Adrenal gland (tissue), 12 donors: Measurements from ENCODE around the gene SPAG16. TPM values are rescaled to one million over a fixed set of nuclear protein-coding genes. Genes with fewer than 3 reads are reported as not detected.
"Not testable (repeated sequence)": the region's sequence is repeated elsewhere in the genome, so short reads cannot be mapped to it uniquely, and the experiment has no call there.

ENCODE experiments used
- DNase-seq, 7 donors: peaks; one replicate each; pipeline ENCODE4 v3.0.0-alpha.2; 2019 to 2020
- H3K27ac ChIP-seq, 5 donors: fragments of 200-600 bp; sonication (generic) in 4 of 5; 1 replicate in 3 of 5; 2 replicates in 2 of 5; pipeline versions ENCODE4 v1.5.1 to v1.8.0; 2016 to 2020; ENCODE audit warnings: mild to moderate bottlenecking in 1 of 5
- H3K27me3 ChIP-seq: fragments of 200-600 bp; 2 replicates; pipeline ENCODE4 v1.8.0; 2021
- H3K36me3 ChIP-seq, 2 donors: fragments of 200-600 bp; replicated peaks in 1 of 2; 1 replicate in 1 of 2; 2 replicates in 1 of 2; pipeline versions ENCODE4 v1.5.1 to v1.8.0; 2018 to 2022
- H3K4me1 ChIP-seq, 2 donors: fragments of 200-600 bp; replicated peaks in 1 of 2; 1 replicate in 1 of 2; 2 replicates in 1 of 2; pipeline versions ENCODE4 v1.5.1 to v1.8.0; 2018 to 2021
- H3K4me3 ChIP-seq, 4 donors: fragments of 200-600 bp; sonication (generic) in 3 of 4; one replicate each; pipeline ENCODE4 v1.5.1; 2016 to 2018
- H3K9me3 ChIP-seq, 3 donors: fragments of 200-600 bp; sonication (generic) in 1 of 3; replicated peaks in 1 of 3; 1 replicate in 2 of 3; 2 replicates in 1 of 3; pipeline versions ENCODE4 v1.5.1 to v1.8.0; 2016 to 2021
- POLR2A ChIP-seq, 2 donors: fragments of 450-650 bp; IDR thresholded peaks; one replicate each; pipeline ENCODE4 v1.6.1; 2017; ENCODE audit warnings: antibody characterized with exemption in 2 of 2, mild to moderate bottlenecking in 2 of 2, moderate library complexity in 1 of 2
- WGBS, 4 donors: extraction: QIAGEN DNeasy Blood & Tissue Kit in 2 of 4; methylation state at CpG; one replicate each; pipeline versions ENCODE4 v1.1.5 to v1.1.7; 2013 to 2017; 5-methylcytosine and 5-hydroxymethylcytosine counted together
- intact Hi-C, 2 donors: fragments of 100-400 bp; cut with DNase I; formaldehyde crosslinking; loops; one replicate each; pipeline versions ENCODE4 v1.14.1 to v1.15.0; 2022 to 2023
- polyA plus RNA-seq, 3 donors: library from polyadenylated mRNA; stranded (reverse); fragments of 200-250 nt in 2 of 3; fragments of 350-450 nt in 1 of 3; fragmentation: Illumina TruSeq in 1 of 3; extraction: RNeasy Lipid Tissue Mini Kit (QIAGEN cat#74804) in 1 of 3; gene quantifications; one replicate each; pipeline ENCODE4 v1.2.3, GENCODE V29; 2013 to 2014
- total RNA-seq, 9 donors: library from RNA; depleted of rRNA in 4 of 9; stranded (reverse); fragments of >200 nt in 4 of 9; fragments of 120-200 nt in 1 of 9; fragmentation: NEBNext Ultra II Directional in 1 of 9; extraction: Animal tissue kit (Norgen Biotek cat#: 25700) in 1 of 9; gene quantifications; one replicate each; pipeline versions ENCODE4 v1.1.0 to v1.2.4, GENCODE V29; 2013 to 2023
- TF ChIP-seq, protein P1 (sequence below), 6 experiments: fragments of 450-650 bp in 4 of 6; fragments of 200-600 bp in 2 of 6; sonication (generic) in 1 of 6; IDR thresholded peaks; 1 replicate in 5 of 6; 2 replicates in 1 of 6; pipeline versions ENCODE4 v1.5.1 to v1.8.0; 2016 to 2021; ENCODE audit warnings: antibody characterized with exemption in 6 of 6, mild to moderate bottlenecking in 2 of 6, moderate library complexity in 1 of 6
- donor health status: healthy with polysubstance abuse.
- donor health status: Bipolar disorder and iron deficiency.
- donor health status: DM: yes; HTN: yes; CAD: no.
- donor health status: DM: no; HTN: no; CAD: no.
- donor health status: DM: no; HTN: no; CAD: no.
- donor health status: DM: yes; HTN: yes; CAD: no.

The SPAG16 gene
- total and polyA plus RNA-seq, 12 donors = 12.4 to 45.3 (median 21.8) TPM

DNA sequence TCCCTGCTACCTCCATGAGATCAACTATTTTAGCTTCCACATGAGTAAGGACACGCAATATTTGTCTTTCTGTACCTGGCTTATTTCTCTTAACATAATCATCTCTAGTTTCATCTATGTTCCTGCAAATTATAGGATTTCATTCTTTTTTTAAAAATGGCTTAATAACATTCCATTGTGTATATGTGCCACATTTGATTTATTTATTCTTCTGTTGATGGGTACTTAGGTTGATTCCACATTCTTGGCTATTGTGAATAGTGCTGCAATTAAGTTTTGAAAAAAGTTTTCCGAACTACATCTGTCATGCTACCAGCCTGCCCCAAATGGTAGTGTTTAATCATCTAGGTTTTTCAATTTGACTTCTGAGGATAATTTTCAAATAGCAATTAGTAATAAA, 36.3 kb downstream of the SPAG16 start:
- no peak for DNase-seq
- H3K36me3 ChIP-seq = no peaks in the 10 kb centered on the region
- intact Hi-C loops = no loop called here

DNA sequence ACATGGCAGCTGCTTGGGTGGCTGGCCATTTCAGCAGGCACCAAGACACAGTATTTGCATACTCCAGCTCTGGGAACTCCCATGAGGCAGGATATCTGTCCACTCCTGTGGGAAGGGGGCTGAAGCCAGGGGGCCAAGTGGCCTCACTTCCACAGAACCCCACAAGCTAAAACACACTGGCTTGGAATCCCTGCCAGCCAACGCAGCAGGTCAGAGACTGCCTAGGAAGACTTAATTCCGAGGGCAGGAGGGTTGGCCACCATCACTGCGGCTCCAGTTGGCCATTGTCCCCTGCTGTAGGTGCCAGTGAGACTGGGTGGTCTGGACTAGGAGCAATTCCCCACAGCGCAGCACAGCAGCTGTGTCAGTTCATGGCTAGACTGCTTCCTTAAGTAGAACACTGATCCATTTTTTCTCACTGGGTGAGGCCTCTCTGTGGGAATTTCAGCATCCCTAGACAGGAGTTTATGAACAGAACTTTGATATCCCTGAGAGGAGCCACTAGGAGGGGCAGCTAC, 52.0 kb downstream of the SPAG16 start:
- TF ChIP-seq POLR2A (IDR thresholded peaks at IDR 0.05) = no peak
- TF ChIP-seq, protein P1, sequence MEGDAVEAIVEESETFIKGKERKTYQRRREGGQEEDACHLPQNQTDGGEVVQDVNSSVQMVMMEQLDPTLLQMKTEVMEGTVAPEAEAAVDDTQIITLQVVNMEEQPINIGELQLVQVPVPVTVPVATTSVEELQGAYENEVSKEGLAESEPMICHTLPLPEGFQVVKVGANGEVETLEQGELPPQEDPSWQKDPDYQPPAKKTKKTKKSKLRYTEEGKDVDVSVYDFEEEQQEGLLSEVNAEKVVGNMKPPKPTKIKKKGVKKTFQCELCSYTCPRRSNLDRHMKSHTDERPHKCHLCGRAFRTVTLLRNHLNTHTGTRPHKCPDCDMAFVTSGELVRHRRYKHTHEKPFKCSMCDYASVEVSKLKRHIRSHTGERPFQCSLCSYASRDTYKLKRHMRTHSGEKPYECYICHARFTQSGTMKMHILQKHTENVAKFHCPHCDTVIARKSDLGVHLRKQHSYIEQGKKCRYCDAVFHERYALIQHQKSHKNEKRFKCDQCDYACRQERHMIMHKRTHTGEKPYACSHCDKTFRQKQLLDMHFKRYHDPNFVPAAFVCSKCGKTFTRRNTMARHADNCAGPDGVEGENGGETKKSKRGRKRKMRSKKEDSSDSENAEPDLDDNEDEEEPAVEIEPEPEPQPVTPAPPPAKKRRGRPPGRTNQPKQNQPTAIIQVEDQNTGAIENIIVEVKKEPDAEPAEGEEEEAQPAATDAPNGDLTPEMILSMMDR (IDR thresholded peaks at IDR 0.05) = no peak
- no peaks in the 10 kb centered on the region for H3K36me3 ChIP-seq
- H3K4me3 ChIP-seq = no peak overlapping the region
- no peak for DNase-seq
- no peaks in the 10 kb centered on the region for H3K4me1 ChIP-seq
- no peak overlapping the region for H3K27ac ChIP-seq
- intact Hi-C loops = no loop called here
- WGBS, 4 donors = 96 to 100% (median 100%) methylated on average over 4 of the region's 4 CpGs; no CpG with 5 or more reads in 1 of the 4 donors
- H3K9me3 ChIP-seq = no peaks in the 10 kb centered on the region
- no peaks in the 10 kb centered on the region for H3K27me3 ChIP-seq

More for the DNA sequence above, 36.3 kb downstream of the SPAG16 start:
- WGBS, 4 donors = 97 to 99% (median 97%) methylated on average over 2 of the region's 2 CpGs
- Histone ChIP-seq H3K27me3 (no peaks in the 10 kb centered on the region), H3K4me3 (no peak overlapping the region), H3K4me1 (no peaks in the 10 kb centered on the region), H3K27ac (no peak overlapping the region), H3K9me3 (no peaks in the 10 kb centered on the region)
- no peak for TF ChIP-seq POLR2A (IDR thresholded peaks at IDR 0.05)
- TF ChIP-seq, protein P1 (IDR thresholded peaks at IDR 0.05) = no peak

DNA sequence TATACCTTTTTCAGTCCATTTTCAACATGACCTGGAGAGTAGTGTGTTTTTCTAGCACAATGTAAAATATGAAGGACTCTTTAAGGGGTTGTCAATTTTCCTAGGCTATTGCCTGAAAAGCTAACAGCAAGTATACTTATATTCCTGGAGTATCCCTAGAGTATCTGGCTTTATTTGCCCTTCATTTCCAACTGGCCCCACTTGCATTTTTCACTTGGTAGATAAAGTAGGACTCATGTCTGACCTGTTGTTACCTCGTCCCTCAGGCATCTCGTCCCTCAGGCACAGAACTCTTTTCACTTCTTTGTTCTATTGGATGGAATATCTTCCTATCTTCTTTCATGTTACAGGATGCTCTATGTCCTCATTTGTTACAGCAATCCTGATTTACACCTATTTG, 69.2 kb downstream of the SPAG16 start:
- 84 to 97% (median 90%) methylated on average over 2 of the region's 2 CpGs for WGBS, 4 donors
- no peaks in the 10 kb centered on the region for H3K27me3 ChIP-seq
- no peak overlapping the region for H3K4me3 ChIP-seq
- H3K9me3 ChIP-seq = no peaks in the 10 kb centered on the region
- no peak overlapping the region for H3K27ac ChIP-seq
- DNase-seq = no peak
- intact Hi-C loops = no loop called here
- H3K36me3 ChIP-seq = no peaks in the 10 kb centered on the region
- no peak for TF ChIP-seq POLR2A (IDR thresholded peaks at IDR 0.05)
- TF ChIP-seq, protein P1 (IDR thresholded peaks at IDR 0.05) = no peak
- no peaks in the 10 kb centered on the region for H3K4me1 ChIP-seq

DNA sequence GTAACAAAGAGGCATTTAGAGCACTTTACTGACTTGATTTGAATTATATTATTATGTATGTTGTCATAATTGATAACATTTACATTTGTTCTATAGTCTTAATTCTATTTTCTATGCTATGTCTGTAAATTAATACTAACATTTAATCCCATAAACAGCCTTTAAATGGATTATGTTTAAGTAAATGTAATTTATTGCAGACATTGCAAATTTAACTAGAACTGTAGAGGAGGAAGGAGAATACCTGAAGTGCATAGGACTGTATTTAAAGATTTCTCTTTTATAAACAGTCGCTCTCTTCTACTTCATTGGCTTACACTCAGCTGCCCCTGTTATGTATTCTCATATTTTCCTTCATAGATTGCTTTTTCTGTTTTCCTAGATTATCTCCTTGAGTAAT, 92.4 kb downstream of the SPAG16 start:
- H3K27me3 ChIP-seq = no peaks in the 10 kb centered on the region
- no peaks in the 10 kb centered on the region for H3K4me1 ChIP-seq
- TF ChIP-seq POLR2A (IDR thresholded peaks at IDR 0.05) = no peak
- TF ChIP-seq, protein P1 (IDR thresholded peaks at IDR 0.05) = no peak
- H3K27ac ChIP-seq = no peak overlapping the region
- H3K36me3 ChIP-seq = no peaks in the 10 kb centered on the region
- intact Hi-C loops = no loop called here
- H3K4me3 ChIP-seq = no peak overlapping the region
- no peak for DNase-seq
- no peaks in the 10 kb centered on the region for H3K9me3 ChIP-seq
- WGBS, 4 donors = 90 to 98% (median 95%) methylated on average over 1 of the region's 1 CpG

DNA sequence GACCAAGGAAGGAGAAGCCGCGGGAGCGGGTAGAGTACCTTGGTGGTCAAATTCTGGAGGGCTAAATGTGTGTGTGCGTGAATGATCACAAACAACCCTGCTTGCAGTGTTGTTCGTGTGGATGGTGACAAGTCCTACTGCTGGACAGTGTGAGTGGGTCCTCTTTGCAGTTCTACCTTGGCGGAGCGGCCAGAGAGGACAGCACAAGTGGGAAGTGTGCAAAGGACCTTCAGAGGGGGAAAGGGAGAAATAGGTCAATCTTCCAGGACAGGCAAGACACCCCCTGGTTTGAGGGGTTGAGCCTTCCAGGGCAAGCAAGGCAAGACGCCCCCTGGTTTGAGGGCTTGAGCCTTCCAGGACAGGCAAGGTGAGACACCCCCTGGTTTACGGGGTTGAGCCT, 122.8 kb downstream of the SPAG16 start:
- 87 to 98% (median 94%) methylated on average over 8 to 9 of the region's 9 CpGs for WGBS, 4 donors
- H3K36me3 ChIP-seq, H3K9me3 ChIP-seq, H3K4me3 ChIP-seq, H3K27ac ChIP-seq, DNase-seq, H3K27me3 ChIP-seq, H3K4me1 ChIP-seq, intact Hi-C loops: not testable (repeated sequence)

DNA sequence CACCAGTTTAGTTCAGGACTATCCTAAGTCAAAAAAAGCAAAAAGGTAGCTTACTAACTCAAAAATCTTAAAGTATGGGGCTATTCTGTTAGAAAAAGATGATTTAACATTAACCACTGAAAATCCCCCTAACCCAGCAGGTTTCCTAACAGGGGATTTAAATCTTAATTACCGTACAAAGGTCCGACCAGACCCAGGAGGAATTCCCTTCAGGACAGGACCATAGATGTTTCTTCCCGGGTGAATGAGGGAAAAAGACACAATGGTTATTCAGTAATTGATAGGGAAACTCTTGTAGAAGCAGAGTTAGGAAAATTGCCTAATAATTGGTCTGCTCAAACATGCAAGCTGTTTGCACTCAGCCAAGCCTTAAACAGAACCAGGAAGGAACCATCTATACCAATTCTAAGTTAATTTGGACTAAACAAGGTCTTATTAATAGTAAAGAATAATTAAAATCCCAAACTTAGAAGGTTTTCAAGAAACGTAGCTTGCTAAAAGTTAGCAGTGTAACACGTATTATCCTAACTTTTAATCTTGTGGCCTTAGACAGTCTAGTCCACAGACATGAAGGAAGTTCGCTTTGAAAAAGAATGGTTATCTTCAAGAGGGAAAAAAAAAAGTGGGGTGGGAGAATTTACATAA, 124.3 kb downstream of the SPAG16 start:
- H3K9me3 ChIP-seq, H3K4me3 ChIP-seq, intact Hi-C loops, H3K27me3 ChIP-seq, H3K4me1 ChIP-seq, H3K27ac ChIP-seq, H3K36me3 ChIP-seq, DNase-seq: not testable (repeated sequence)
- WGBS, 4 donors = 78 to 84% (median 81%) methylated on average over 6 of the region's 6 CpGs

DNA sequence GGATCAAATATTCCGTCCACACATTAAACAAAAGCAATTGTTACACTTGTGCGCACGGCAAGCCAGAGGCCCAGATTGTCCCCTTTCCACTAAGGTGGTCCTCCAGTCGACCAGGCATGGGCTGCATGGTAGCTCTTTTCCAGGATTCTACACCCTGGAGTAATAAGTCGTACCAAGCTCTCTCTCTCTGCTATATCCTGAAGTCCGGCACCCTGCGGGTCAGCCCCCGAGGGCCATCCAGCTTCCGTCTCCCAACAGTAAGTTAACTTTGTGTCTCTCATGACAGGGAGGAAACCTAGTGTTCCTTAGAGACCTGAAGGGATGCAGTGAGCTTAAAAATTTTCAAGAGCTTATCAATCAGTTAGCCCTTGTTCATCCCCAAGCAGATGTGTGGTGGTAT, 126.4 kb downstream of the SPAG16 start:
- H3K27ac ChIP-seq, H3K4me3 ChIP-seq, DNase-seq, H3K27me3 ChIP-seq, intact Hi-C loops, H3K9me3 ChIP-seq, H3K4me1 ChIP-seq, H3K36me3 ChIP-seq: not testable (repeated sequence)
- 87 to 95% (median 90%) methylated on average over 8 to 9 of the region's 9 CpGs for WGBS, 4 donors
